ENCODE results near the gene UBE3D.

UBE3D gene, protein sequence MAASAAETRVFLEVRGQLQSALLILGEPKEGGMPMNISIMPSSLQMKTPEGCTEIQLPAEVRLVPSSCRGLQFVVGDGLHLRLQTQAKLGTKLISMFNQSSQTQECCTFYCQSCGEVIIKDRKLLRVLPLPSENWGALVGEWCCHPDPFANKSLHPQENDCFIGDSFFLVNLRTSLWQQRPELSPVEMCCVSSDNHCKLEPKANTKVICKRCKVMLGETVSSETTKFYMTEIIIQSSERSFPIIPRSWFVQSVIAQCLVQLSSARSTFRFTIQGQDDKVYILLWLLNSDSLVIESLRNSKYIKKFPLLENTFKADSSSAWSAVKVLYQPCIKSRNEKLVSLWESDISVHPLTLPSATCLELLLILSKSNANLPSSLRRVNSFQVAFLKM

DNA sequence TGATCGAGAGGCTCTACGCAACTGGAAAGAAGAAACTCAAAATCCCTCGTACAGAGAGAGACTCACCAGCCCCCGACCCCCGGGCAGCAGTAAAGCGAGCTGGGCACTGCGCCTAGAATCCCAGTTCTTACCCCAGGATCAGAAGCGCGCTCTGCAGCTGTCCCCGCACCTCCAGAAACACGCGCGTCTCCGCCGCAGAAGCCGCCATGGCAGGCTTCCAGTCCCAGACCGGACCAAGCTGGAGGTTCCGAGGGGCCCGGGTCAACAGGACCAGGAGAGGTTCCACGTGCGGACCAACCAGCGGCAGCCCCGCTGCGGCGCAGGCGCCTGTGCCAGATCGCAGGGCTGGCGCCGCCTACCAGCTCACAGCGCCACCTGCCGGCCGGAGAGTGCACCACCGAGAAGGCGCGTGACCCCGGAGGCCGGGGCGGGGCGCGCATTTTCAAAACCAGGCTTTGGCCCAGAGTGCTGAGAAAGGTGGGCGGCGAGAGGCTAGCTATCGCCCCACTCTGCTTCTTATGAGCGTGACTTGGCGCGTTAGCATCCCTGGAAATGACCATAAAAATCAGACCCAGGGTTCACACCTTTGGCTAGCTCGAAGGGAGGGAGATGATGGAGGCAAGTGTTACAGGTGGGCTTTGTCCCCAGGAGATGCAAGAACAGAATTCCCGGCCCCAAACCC is at the start of gene UBE3D:
UBE3D (minus strand) TSS at position 331 of the 682 bp plus-strand sequence; CDS start at position 208, 123 bp downstream.
- peak; percentile 92 for DNase-seq

DNA sequence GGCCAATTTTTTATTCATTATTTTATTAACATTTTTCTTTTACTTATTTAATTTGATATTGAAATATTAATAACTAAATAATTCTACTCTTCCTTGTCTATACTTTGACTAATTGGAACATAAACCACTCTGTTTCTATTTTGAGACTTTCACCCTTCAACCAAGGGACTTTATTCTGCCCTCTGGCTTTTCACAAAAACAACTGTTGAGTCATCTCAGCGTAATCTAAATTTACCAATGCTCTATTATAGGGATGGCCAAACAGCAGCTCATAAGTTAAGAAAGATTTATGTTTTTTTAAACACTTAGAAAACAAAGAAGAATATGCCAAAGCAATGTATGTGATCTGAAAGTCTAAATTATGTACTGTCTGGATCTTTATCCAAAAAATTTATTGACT is 48.5 kb upstream of the UBE3D start:
- no peak for DNase-seq

DNA sequence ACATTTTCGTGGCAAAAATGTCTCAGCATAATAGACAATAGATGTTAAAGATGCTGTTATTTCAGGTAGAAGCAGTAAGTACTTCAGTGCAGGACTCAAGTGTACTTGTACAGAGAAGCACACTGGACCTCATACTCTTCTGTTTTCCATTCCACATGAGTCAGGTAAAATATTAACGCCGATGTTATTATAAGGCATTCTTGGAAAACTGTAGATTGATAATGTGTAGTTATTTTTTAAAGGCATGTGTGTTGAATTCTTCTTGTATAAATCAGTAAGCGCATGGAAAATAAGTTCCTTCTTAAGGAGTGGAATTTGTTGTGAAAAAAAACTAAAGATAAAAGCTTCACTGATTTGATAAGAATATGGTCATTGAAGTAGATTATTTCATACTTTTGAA is 47.6 kb upstream of the UBE3D start:
- no peak for DNase-seq

DNA sequence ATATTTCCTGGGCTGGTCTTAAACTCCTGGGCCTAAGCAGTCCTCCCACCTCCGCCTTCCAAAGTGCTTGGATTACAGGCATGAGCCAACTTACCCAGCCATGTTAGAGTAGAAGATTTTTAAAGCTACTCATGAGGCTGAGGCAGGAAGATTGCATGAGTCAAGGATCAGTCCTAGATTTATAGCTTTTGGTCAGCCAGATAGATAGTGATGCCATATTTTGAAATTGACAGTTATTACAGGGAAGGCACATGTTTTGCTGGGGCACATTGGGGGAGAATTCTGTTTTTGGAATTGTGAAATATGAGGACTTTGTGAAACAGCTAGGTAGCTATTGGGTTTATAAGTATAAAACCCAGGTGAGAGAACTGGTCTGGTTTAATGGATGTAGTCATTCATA is 42.7 kb upstream of the UBE3D start:
- DNase-seq = no peak

DNA sequence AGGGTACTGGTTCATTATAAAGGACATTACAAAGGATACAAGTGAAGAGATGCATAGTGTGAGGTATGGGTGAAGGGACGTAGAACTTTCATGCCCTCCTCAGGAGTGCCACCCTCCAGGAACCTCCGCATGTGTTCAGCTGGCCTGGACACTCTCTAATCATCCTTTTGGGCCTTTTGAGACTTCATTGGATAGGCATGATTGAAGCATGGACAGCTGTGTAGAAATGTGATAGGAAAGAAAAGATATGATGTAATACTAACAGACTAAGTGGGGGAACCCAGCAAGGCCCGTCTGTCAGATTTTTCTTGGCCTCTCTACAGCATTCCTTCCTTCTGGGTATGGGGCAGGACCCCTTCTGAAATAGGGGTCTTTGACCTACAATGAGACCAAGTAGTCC is 32.9 kb upstream of the UBE3D start:
- DNase-seq = no peak

DNA sequence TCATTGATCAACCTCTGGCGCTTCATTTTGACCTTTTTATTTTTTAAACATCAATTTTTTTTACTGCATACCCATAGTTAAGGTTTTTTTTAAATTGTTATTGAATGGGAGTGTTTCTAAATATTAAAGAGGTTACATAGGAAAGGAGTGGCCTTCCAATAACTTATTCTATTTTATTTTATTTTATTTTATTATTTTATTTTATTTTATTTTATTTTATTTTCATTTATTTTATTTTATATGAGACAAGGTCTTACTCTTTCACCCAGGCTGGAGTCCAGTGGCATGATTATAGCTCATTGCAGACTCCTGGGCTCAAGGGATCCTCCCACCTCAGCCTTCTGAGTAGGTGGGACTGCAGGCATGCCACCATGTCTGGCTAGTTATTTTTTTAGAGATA is 32.0 kb upstream of the UBE3D start:
- DNase-seq = no peak

DNA sequence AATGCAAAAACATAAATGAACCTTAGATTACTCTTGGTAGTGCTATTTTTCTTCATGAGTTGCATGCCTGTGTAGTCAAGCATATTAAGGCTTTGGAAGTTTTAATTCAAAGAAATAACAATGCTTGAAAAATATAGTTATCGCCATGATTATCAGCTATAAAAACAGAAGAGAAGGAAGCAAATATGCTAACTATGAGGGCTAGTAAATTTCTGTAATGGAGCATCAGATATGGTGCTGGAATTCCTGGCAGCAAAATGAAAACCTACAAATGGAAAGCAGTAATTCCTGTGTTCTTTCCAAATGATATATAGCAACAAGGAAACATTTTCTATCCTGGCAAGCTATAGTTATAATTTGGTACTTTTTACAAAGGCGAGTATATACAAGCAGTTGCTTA is 31.6 kb upstream of the UBE3D start:
- DNase-seq = no peak

DNA sequence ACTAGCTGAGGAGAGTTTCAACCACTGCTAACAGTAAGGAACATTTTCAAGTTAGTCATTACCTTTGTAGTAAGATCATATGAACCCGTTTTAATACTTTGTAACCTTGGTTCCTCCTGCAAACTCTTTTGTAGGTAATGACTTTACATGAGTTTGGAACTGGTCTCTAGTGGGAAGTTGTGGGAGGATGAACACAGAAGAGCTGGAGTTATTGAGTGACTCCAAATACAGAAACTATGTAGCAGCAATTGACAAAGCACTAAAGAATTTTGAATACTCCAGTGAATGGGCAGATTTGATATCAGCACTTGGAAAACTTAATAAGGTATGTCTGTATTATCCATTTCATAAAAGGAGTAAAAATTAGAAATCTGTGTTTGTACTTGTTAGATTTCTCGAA is 31.1 kb upstream of the UBE3D start:
- no peak for DNase-seq

DNA sequence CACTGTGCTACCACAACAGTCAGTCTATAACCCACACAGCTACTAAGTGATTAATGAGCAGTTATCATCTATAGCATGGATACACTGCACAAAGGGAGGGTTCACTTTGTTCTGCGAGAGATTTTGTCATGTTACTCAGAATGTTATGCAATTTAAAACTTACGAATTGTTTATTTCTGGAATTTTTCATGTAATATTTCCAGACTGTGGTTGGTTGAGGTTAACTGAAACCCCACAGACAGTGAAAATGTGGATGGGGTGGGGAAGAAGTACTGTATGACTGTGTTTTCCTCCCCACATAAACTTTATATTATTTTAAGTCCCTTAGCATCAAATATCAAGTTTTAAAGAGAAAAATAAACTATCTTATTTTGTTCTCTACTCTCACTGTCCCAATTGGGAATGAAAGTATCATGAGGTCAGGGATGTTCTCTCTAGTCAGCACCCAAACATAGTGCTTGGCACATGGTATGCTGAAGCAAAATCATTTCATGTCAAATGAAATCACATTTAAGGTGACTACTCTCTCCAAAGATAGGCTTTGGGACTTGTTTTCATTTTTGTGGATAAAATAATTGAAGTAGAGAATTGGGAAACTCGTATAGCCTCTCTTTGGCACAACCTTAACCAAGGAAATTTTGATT is 27.2 kb upstream of the UBE3D start:
- no peak for DNase-seq

DNA sequence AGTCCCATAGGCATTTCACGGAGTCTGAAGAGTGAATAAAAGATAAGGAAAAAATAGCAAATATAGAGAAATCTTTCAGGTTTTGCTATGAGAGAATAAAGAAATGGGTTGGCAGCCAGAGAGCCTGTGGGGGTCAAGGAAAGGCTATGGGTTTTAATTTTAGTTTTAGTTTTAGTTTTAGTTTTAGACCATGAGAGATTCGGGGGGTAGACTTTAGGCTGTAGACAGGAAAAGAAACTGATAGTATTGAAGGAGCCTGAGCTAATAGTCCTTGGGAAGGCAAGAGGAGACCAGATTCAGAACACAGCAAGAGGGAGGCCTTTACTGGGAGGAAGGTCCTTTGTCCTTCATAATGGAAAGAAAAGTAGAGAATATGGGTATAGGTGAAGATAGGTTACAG is 21.1 kb upstream of the UBE3D start:
- DNase-seq = no peak

DNA sequence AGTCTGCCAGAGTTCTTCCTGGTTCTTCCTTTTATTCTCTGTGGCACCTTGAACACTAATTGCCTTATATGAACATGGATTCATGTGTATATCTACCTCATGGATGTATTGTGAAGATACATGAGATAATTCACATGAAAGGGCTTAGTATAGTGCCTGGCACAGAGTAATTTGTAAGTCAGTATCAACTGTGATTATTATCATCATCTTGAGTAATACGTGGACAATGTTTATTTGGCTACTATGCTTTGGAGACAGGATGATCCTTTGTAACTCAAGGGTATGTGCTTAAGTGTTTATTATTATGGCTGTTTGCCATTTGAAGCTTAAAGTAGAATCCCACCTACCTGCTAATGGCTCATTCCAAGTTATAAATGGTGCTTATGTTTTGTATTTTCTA is 17.8 kb upstream of the UBE3D start:
- no peak for DNase-seq

DNA sequence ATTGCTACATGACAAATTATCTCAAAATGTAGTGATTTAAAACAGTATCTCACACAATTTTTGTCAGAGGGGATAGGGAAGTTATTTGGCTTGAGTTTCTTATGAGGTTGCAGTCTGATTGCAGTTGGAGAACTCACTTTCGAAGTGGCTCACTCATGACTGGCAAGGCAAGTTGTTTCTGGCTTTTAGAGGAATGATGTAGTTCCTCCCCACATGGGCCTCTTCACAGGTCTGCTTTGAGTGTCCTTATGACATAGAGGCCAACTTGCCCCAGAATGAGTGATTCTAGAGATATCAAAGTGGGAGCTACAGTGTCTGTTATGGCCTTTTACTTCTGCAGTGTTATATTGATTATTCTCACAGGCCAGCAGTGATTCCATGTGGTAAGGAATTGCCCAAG is 8.0 kb upstream of the UBE3D start:
- no peak for DNase-seq

DNA sequence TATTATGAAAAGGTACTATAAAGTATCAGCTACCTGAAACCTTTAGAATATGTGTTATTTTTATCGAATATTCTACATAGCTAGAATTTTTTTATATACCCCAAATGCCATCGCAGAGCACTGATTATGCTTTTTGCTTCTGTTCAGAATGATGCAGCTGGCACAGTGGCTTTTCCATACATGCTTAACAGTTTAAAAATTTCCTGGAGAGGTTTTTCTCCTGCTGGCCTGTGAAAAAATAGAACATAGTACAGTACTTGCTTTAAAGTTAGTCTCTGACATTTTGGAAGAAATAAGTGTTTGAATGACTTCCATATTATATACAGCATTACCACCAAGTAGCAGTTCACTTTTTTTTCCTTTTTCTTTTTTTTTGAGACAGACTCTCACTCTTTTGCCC is 7.1 kb upstream of the UBE3D start:
- DNase-seq = no peak

DNA sequence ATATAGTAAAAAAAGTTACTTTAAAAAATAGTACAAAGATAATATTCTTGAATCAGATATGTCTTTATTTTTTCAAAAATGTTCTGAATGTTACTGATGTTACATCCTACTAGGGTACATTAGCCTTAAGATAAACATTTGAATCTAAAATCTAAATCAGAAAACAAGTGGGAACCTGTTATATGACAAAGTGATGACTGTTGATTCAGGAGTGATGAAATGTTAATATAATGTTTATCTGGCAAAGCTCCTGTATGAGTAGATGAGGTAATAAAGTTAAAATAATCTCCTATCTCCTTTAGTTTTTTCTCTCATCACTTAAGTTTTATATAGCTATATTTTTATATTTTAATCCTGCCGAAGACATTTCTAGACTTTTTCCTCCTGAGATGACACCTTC is 6.1 kb upstream of the UBE3D start:
- no peak for DNase-seq

DNA sequence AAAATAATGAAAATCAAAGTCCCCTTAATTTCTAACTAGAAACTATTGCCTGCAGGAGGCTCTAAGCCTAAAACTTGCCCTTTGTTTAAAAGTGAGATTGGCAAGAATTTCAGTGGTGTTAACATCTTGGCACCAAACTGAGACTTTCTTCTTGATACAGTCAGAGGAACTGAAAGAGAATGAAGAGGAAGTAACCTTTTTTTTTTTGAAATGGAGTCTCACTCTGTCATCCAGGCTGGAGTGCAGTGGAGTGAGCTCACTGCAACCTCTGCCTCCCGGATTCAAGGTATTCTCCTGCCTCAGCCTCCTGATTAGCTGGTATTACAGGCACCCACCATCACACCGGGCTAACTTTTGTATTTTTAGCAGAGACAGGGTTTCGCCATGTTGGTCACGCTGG is 5.4 kb upstream of the UBE3D start:
- DNase-seq = no peak

DNA sequence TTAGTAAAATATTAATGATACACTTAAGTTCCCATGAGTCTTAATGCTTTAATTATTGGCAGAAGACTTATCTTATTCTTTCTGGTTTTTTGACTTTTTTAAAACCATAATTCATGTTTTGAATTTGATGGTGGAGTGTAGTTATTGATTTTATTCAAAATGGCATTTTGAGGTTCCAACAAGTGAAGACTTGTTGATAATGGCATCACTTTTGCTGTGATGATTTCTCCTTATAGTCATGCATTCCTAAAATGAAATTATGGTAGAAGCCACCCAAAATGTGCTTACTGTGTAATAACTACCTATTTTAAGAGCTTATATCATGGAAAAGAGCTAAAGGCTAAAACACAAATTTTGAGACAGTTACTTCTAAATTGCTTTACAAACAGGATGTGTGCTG is 4.0 kb upstream of the UBE3D start:
- no peak for DNase-seq

DNA sequence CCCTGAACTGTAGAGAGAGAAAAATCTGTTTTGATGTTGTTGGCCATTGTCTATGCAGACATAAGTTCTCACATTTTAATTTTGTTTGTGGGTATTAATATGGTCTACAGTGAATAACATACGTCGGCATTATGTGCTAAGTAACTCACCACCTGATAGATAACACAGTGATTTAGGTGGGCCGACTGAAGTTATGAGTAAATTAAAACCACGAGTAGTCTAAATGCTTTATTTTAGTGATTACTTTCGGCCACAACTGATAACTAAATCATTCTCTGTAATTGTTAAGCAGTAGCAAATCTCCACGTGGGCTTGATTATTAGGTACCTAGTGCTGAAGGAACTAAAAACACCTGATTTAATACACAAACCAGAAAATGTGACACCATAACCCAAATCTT is 3.0 kb upstream of the UBE3D start:
- no peak for DNase-seq

DNA sequence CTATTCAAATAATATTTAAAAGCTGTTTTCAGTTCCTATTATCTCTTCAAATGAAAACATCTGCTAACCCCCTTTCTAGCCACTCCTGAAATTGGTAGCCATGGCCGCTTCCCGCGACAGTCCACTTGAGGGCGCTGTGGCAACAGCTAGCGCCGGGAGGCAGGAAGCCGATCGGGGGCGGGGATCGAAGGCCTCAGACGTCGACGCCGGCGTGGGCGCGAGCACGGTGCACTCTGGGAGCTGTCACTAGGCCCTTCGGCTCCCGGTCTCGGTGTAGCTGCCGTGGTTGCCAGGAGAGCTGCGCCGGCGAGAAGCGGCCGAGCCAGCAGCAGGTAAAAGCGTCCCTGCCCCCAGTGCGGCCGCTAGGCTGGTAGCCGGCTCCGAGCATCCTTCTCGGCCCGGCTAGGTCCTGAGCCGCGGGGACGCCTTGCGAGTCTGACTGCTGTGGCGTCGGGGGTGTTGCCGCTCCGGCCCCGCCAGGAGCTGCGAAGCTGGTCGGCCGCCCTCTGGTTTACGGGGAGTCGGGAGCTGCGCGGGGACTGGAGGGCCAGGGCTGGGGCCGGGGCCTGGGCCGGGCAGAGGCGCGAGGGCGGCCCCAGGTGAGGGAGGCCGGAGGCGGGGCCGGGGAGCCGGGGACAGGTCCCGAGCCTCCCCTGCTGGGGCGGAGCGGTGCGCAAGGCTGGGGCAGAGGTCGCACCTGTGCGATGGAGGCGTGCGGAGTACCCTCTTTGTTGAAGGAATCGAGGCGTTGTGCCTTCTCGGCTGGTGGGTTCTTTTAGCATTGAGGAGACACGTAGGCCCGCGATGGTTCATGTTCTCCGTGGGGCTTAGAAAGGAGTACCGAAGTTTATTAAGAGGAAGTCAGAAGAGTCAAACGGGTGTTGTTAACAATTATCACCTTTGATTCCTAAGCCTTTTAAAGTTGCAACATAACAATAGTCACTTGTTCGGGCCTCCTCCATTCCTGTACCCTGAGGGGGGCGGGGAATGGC is 2.1 kb upstream of the UBE3D start, which contains the start of gene DOP1A:
DOP1A (plus strand) TSS at position 224 of the 992 bp plus-strand sequence. CDS start 29,307 bp downstream, outside the sequence.
- DNase-seq = peak; percentile 96

DNA sequence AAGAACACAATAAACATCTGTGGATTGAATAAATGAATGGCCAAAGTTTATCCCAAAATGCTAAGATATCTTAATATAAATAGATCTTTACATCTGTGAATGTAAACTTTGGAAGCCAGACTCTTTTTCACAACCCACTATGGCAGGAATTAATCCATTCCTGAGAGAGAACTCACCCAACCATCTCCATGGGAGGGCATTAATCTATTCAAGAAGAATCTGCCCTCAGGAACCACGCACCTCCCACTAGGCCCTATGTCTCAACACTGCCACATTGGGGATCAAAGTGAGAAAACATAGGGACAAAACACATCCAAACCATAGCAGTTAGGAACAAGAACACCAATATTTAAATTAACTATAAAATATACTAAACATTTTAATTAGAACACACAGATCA is 3.4 kb downstream of the UBE3D start:
- no peak for DNase-seq

DNA sequence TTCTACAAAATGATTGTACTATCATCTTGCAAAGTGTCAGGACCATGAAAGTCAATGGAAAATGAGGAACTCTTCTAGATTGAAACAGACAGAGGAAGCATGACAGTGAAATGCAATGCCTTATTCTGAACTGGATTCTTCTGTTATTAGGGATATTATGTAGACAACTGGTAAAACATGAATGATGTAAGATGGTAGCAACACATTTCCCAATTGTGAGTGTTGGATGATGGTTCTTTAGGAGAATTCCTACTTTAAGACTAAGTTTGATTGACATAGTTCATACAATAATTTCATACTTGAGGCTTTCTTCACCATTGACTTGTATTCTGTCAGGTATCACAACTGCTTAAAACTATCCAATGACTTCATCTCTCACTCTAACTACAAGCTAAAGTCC is 4.5 kb downstream of the UBE3D start:
- no peak for DNase-seq

DNA sequence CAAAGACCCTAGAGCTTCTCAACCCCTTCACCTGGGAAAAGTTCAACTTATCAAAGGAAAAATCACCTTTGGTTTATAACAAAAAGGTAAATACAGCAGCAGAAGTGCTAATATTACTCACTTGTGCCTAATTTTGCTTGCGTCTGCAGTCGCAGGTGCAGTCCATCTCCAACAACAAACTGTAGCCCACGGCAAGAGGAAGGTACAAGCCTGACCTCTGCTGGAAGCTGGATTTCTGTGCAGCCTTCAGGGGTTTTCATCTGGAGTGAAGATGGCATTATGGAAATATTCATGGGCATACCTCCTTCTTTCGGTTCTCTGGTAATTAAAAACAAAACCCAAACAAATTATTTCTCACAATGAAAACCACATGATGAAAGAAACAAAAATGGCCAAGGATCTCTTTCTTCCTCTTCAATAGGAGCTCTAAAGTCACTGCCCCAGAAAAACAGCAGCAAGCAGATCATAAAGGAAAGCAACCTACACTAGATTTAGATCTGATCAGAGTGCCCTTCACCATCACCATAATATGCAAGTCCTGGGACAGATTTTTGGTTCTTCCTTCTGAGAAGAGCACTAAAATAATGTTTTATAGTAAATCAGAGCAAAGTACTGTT is 7.8 kb downstream of the UBE3D start:
- peak; percentile 22 for DNase-seq

DNA sequence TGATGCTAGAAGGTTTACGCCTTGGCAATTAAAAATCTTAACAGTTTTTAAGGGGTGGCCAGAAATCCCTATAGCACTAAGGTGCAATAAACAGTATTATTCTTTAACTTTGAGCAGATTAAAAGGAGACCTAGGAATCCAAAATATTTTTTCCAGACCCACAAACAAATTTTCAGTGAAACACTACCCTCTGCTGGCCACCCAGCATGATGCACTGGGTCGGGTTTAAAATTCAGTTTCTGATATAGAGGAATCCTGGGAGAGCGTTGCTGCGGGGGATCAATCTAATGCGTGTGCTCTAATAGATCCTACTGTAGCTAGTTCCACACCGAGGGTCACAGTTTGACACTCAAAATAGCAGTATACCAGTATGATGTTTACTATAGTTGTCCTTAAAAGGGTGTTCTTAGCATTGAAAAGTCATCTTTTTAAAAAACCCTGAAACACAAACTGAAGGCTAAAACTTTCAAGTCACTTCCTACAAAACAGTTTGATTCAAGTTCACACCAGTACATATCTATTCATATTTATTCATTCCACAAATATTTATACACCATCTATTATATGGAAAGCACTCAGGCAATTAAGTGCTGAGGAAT is 10.2 kb downstream of the UBE3D start:
- DNase-seq = peak; percentile 28

All from activated CD4-positive, alpha-beta T cell treated with anti-CD3 and anti-CD28 coated beads, Interleukin-2, amount 50 U/mL, for 16 hours (primary cell).